GF-D8 (cell line): ENCODE data around the gene OGFR.
"Not testable (repeated sequence)": the region's sequence is repeated elsewhere in the genome, so short reads cannot be mapped to it uniquely, and the experiment has no call there.

Experiments
- DNase-seq: peaks from one replicate; lab custom pipeline; 2025; lab: John Stamatoyannopoulos, UW

Gene OGFR

DNA sequence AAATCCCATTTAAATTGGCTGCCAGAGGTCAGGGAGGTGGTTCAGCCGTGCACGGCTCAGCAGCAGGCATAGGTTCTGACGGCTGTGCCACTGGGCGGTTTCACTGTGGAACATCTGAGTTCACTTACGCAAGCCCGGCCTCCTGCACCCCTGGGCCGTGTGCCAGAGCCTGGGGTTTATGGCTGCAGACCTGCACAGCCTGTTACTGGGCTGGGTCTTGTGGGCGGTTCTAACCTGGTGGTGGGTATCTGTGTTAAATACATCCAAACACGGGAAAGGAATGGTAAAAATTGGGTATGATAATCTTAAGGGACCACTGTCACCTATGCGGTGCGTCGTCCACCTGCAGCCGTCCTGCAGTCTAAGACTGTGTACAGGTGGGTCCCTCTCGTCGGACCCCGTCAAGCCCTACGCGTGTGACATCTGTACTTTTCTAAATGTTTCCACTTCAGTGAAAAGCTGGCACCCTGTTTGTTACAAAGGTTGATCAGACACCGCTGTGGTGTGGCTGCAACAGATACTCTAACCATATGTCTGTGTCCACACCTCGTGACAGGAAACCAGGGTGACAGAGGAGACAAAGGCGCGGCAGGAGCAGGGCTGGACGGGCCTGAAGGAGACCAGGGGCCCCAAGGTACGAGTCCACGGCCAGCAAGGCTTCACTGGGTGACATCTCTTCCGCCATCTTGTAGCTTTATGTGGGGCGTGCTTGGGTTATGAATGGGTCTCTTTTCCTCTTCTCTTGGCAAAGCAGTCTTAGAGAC, 33.7 kb downstream of the OGFR start:
- DNase-seq, result peak; percentile 84

- no peak for DNase-seq
Observed at GRCh38 chr20:62839261-62839660, 34.6 kb downstream of the OGFR start.

- no peak for DNase-seq
Observed at GRCh38 chr20:62839816-62840215, 35.2 kb downstream of the OGFR start.

DNA sequence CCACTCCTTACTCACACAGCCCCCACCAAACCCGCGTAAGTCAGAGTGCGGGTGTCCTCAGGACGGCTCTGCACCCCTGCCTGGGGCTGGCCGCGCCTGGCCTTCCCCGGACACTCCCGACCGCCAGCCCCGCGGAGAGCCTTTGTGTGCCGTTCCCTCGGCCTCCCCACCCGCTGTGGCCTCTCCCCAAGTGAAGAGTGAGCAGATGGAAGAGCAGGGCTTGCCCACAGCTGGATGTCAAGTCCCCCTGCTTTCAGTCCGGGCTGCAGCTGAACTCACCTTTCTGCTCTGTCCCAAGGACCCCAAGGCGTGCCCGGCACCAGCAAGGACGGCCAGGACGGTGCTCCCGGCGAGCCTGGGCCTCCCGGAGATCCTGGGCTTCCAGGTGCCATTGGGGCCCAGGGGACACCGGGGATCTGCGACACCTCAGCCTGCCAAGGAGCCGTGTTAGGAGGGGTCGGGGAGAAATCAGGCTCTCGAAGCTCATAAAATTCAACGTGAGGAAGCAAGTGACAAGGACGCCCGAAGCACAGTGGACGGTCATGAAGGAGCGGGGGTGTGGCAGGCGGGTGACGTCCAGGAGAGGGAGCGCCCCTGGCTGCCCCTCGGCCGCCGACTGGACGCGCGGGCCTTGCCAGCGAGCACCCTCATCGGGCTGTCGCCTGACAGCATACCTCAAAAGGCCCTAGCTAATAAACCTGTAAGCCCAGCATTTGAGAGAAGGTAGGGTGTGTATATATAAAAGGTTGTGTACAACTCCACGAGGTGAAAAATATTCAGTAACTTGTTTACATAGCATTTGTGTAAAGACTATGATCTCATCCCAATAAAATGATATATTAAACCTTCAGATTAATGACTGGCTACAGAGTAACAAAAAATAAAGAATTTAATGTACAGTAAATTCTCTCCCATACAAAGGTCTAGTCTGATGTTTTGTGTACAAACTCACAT, 35.9 kb downstream of the OGFR start:
- no peak for DNase-seq

GRCh38 chr20:62841705-62842212, 37.1 kb downstream of the OGFR start:
- no peak for DNase-seq

DNA sequence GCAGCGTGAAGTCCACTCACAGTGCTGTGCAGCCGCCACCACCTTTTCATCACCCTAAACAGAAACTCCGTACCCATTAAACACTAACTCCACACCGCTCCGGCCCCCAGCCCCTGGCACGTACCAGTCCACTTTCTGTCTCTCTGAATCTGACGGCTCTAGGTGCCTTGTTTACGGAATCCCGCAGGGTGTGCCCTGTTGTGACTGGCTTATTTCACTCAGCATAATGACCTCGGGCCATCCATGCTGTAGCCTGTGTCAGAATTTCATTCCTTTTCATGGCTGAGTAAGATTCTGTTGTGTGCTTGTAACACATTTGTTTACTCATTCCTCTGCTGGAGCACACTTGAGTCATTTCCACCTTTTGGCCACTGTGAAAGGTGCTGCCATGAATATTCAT, 39.0 kb downstream of the OGFR start:
- DNase-seq, result no peak

- DNase-seq, result no peak
Observed at GRCh38 chr20:62844182-62844581, 39.5 kb downstream of the OGFR start.

DNA sequence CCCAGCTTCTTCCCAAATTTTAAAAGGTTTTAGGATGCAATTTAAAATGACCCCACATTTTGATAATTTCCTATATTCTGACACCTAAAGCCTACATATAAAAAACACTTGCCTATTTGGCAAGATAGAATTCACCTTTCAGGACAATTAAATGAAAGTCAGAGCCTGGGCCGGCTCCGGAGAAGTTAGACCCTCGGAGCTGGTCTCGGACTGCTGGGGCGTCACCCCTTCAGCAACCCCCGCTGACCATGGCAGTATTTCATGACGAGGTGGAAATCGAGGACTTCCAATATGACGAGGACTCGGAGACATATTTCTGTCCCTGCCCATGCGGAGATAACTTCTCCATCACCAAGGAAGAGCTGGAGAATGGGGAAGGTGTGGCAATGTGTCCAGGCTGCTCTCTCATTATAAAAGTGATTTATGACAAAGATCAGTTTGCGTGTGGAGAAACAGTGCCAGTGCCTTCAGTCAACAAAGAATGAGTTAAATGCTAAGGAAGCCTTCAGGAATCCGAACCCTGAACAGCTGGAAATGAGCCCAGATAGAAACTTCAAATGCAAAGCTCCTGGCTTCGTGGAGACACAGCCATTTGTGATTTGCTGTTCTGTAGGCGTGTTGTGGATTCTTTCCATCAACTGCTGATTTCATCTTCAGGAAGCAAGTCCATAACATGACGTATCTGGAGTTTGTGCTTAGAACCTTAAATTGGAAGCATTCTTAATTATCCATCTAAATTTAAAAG, 41.0 kb downstream of the OGFR start:
- DNase-seq, result no peak

- DNase-seq, result no peak
Observed at GRCh38 chr20:62846166-62846890, 41.7 kb downstream of the OGFR start.

- DNase-seq, result not testable (repeated sequence)
Observed at GRCh38 chr20:62848917-62849316, 44.3 kb downstream of the OGFR start.

GRCh38 chr20:62849431-62849830, 44.8 kb downstream of the OGFR start:
- DNase-seq, result no peak

DNA sequence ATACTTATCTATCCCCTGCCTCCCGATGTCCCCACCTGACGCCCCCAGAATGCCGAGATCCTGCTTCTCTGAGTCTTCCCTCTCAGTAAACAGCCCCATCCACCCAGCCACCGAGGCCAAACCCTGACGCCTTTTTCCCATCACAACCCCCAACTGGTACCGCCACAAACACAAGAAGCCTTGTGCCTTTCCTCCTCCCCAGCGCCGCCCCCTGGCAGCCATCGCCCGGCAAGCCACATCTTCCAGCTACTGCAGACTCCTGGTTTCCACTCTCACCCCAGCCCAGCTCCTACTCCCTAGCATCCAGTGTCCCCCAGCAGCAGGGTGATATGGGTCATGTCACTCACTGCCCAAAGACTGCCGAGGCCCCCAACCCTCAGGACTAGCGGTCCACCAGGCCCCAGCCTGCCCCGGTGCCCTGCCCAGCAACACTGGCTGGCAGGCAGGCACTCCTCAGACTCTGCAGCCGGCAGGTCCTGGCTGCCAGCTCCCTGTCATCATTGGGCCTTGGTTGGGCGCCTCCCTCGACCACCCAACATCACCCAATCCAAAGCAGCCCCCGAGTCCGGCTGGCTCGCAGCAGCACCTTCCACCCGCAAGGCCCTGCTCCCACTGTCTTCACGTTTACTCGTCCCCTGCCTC, 45.8 kb downstream of the OGFR start:
- DNase-seq, result no peak

DNA sequence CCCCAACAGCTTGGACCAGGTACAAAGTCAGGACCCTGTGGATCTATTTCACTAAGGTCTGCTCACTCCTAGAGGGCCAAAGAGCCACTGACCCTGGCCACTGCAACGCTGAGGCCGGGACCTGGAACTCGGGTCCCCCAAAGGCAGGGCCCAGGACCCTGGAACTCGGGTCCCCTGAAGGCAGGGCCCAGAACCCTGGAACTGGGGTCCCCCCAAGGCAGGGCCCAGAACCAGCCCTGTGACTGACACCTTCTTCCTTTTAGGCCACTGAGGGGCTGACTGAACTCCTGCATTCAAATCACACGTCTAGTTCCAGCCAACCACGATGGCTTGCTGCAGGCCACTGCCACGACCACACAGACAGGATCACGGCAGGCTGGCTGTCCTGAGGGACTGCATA, 47.6 kb downstream of the OGFR start:
- DNase-seq, result no peak

GRCh38 chr20:62852841-62853240, 48.2 kb downstream of the OGFR start:
- DNase-seq, result no peak

DNA sequence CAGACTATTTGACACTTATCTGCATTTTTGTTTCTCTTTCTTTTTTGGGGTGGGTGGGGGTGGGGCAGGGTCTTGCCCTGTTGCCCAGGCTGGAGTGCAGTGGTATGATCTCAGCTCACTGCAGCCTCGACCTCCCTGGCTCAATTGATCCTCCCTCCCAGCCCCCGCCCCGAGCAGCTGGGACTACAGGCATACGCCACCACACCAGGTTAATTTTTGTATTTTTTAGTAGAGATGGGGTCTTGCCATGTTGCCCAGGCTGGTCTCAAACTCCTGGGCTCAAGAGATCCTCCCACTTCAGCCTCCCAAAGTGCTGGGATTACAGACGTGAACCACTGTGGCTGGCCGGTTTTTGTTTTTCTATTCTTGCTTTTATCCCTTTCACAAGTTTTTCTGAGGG, 48.7 kb downstream of the OGFR start:
- not testable (repeated sequence) for DNase-seq

GRCh38 chr20:62854121-62854520, 49.5 kb downstream of the OGFR start:
- DNase-seq, result no peak

- no peak for DNase-seq
Observed at GRCh38 chr20:62855120-62855519, 50.5 kb downstream of the OGFR start.

DNA sequence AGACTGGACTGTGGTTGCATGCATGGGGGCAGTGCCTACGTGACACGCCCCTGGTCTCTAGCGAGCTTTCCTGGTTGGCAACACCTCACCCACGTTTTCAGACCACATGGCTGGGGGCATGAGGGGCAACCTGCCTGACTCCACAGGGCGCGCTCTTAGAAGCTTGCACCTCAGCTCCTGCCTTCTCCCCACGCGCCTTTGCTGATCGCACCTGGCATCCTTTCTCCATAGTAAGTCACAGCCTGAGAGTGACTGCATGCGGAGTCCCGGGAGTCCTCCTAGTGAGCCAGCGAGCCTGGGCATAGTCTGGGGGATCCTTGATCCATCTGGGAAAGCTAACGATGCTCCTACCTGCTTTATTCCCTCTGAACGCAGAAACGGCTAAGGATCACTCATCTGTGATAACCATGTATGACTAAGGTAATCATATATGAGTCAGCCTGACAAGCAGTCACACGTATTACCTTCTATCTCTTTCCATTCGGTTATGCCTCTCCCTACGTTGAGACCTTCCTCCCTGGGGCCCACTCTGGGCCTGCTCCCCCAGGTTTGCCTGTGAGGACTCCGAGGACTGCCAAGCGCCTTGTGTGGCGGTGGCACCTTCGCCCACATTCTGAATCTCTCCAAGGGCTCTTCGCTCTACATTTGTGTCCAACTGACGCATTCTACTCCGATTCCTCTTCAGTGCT, 52.4 kb downstream of the OGFR start:
- DNase-seq, result no peak

DNA sequence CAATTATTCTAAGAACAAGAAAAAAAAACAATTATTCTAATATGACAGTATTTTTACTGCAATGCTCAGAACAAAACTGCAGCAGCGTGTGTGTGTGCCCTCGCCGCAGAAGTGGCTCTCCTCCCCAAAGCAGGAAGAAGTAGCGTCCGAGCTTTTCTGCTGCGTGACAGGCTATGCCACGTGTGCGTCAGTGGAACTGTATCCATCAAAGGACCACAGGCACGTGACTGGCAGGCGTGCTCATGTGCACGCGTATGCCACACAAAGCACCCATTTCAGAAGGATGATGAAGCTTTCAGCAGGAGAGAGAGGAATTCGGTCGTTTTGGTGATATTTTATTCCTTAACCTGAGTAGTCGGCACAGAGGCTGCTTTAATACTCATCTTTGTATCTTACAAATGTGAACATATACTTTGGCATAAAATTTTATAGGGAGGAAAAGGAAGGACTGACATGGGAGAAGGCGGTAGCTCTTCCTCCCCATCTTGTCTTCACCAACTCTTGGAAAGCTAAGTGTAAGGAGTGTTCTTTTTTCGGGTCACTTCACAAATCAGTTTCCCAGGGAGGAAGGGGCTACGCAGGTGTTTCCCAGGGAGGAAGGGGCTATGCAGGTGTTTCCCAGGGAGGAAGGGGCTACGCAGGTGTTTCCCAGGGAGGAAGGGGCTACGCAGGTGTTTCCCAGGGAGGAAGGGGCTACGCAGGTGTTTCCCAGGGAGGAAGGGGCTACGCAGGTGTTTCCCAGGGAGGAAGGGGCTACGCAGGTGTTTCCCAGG, 53.6 kb downstream of the OGFR start:
- no peak for DNase-seq

- no peak for DNase-seq
Observed at GRCh38 chr20:62859721-62860120, 55.1 kb downstream of the OGFR start.
